GM13977 (cell line): ENCODE results near the gene RCAN1.
"Not testable (repeated sequence)": the region's sequence is repeated elsewhere in the genome, so short reads cannot be mapped to it uniquely, and the experiment has no call there.

Experiments used
- DNase-seq: peaks from one replicate; pipeline ENCODE4 v3.0.0; 2012; ENCODE audit warnings: low spot score
- CTCF ChIP-seq: IDR thresholded peaks from 2 replicates; pipeline ENCODE4 v1.5.1; 2012; ENCODE audit warnings: mild to moderate bottlenecking, control low read depth; ENCODE audit not compliant: insufficient read depth; ENCODE audit errors: extremely low read depth, missing control alignments
- in situ Hi-C: fragments of 300-500 bp; cut with MboI; formaldehyde crosslinking; loops from one replicate; pipeline ENCODE4 v1.12.0; 2022; ENCODE audit warnings: low sequenced_read_pairs, low pct_unique_long_range_greater_than_20kb, mixed read lengths, inconsistent platforms; ENCODE audit not compliant: unreplicated experiment

Gene RCAN1

GRCh38 chr21:34509151-34509550, 105.8 kb downstream of the RCAN1 start:
- TF ChIP-seq CTCF, result peak; percentile 55
- in situ Hi-C loops, result no loop called here
- no peak for DNase-seq

GRCh38 chr21:34504595-34504994, 110.3 kb downstream of the RCAN1 start:
- no peak for TF ChIP-seq CTCF
- in situ Hi-C loops, result no loop called here
- no peak for DNase-seq

GRCh38 chr21:34502480-34503106, 112.3 kb downstream of the RCAN1 start:
- DNase-seq, result no peak
- no peak for TF ChIP-seq CTCF
- in situ Hi-C loops, result no loop called here

- TF ChIP-seq CTCF, result no peak
- in situ Hi-C loops, result no loop called here
- DNase-seq, result no peak
Measured at GRCh38 chr21:34501716-34502115, 113.2 kb downstream of the RCAN1 start.

GRCh38 chr21:34500191-34500590, 114.7 kb downstream of the RCAN1 start:
- no peak for DNase-seq
- in situ Hi-C loops, result no loop called here
- no peak for TF ChIP-seq CTCF

GRCh38 chr21:34499116-34499515, 115.8 kb downstream of the RCAN1 start:
- DNase-seq, result no peak
- TF ChIP-seq CTCF, result no peak
- in situ Hi-C loops, result no loop called here

- in situ Hi-C loops, result no loop called here
- TF ChIP-seq CTCF, result no peak
- no peak for DNase-seq
Measured at GRCh38 chr21:34498623-34499022, 116.3 kb downstream of the RCAN1 start.

GRCh38 chr21:34483854-34484253, 131.1 kb downstream of the RCAN1 start:
- in situ Hi-C loops, DNase-seq: not testable (repeated sequence)

- in situ Hi-C loops, DNase-seq: not testable (repeated sequence)
Measured at GRCh38 chr21:34483435-34483834, 131.5 kb downstream of the RCAN1 start.

- DNase-seq, in situ Hi-C loops: not testable (repeated sequence)
Measured at GRCh38 chr21:34467333-34467732, 147.6 kb downstream of the RCAN1 start.
